ENCODE results near the gene B3GAT1. TPM values are rescaled to one million over a fixed set of nuclear protein-coding genes. Genes with fewer than 3 reads are reported as not detected.

Gene B3GAT1, protein sequence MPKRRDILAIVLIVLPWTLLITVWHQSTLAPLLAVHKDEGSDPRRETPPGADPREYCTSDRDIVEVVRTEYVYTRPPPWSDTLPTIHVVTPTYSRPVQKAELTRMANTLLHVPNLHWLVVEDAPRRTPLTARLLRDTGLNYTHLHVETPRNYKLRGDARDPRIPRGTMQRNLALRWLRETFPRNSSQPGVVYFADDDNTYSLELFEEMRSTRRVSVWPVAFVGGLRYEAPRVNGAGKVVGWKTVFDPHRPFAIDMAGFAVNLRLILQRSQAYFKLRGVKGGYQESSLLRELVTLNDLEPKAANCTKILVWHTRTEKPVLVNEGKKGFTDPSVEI
- total RNA-seq = under 0.01 TPM in 2 replicates
- not detected in 2 replicates for polyA plus RNA-seq
- polyA plus RNA-seq (2012) = not detected in 2 replicates
- polyA minus RNA-seq (ENCODE audit: low replicate concordance) = not detected in 2 replicates

GRCh38 chr11:134412203-134413042, at the start of gene B3GAT1:
Gene B3GAT1 (minus strand): TSS chr11:134412242. CDS start chr11:134387659, 24,583 bp downstream.
- Histone ChIP-seq H3K4me2 (ENCODE audit: extremely low read depth, insufficient read depth, low read length) (no peak within 1 kb of the TSS), H3K4me1 (ENCODE audit: control insufficient read depth, extremely low read depth, insufficient read depth, low read length) (no peaks in the 10 kb centered on the region)

DNA sequence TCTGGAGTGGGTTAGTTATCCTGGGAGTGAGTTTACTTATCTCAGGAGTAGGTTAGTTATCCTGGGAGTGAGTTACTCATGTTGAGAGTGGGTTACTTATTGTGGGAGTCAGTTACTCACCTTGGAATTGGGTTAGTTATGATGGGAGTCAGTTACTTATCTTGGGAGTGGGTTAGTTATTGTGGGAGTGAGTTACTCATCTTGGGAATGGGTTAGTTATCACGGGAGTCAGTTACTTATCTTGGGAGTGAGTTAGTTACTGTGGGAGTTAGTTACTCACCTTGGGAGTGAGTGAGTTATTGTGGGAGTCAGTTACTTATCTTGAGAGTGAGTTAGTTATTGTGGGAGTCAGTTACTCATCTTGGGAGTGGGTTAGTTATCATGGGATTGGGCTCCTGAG, 49.6 kb upstream of the B3GAT1 start:
- no peak overlapping the region for H3K4me3 ChIP-seq (replicated peaks in 1 of 4; ENCODE audit: control extremely low read depth in 1 of 4, insufficient read depth in 1 of 4, low read depth in 3 of 4, low read length in 4 of 4)
- H3K9ac ChIP-seq (ENCODE audit: insufficient read depth, low read length) = no peak overlapping the region
- H4K20me1 ChIP-seq (ENCODE audit: control insufficient read depth, extremely low read depth, insufficient read depth, low read length) = no peaks in the 10 kb centered on the region
- H3K27me3 ChIP-seq (ENCODE audit: control insufficient read depth, insufficient read depth, low read length) = no peaks in the 10 kb centered on the region
- no peak overlapping the region for H2AFZ ChIP-seq (ENCODE audit: low read length)
- H3K27ac ChIP-seq (ENCODE audit: insufficient read depth, low read length) = no peak overlapping the region
- H3K4me1 ChIP-seq (ENCODE audit: control insufficient read depth, extremely low read depth, insufficient read depth, low read length) = no peaks in the 10 kb centered on the region
- H3K36me3 ChIP-seq (ENCODE audit: control insufficient read depth, insufficient read depth, low read length) = no peaks in the 10 kb centered on the region
- H3K9me3 ChIP-seq (ENCODE audit: control insufficient read depth, insufficient read depth, low read depth, low read length) = no peaks in the 10 kb centered on the region
- TF ChIP-seq EZH2 (IDR thresholded peaks at IDR 0.05; ENCODE audit: low read length, missing control alignments) = no peak
- no peak for TF ChIP-seq CTCF (conservative IDR thresholded peaks at IDR 0.05 in 1 of 2, IDR thresholded peaks at IDR 0.05 in 1 of 2; ENCODE audit: low read depth in 1 of 2, low read length in 2 of 2)
- no peaks in the 10 kb centered on the region for H3K79me2 ChIP-seq (ENCODE audit: control insufficient read depth, insufficient read depth, low read length)
- H3K4me2 ChIP-seq (ENCODE audit: extremely low read depth, insufficient read depth, low read length) = no peak overlapping the region
- DNase-seq (ENCODE audit: low read depth in 2 of 2) = no peak

More at GRCh38 chr11:134412203-134413042, at the start of gene B3GAT1:
- Histone ChIP-seq H2AFZ (ENCODE audit: low read length) (no peak within 1 kb of the TSS), H3K4me3 (replicated peaks in 1 of 4; ENCODE audit: control extremely low read depth in 1 of 4, insufficient read depth in 1 of 4, low read depth in 3 of 4, low read length in 4 of 4) (no peak within 1 kb of the TSS), H3K79me2 (ENCODE audit: control insufficient read depth, insufficient read depth, low read length) (no peaks in the 10 kb centered on the region), H3K9me3 (ENCODE audit: control insufficient read depth, insufficient read depth, low read depth, low read length) (no peaks in the 10 kb centered on the region), H4K20me1 (ENCODE audit: control insufficient read depth, extremely low read depth, insufficient read depth, low read length) (no peaks in the 10 kb centered on the region), H3K27me3 (ENCODE audit: control insufficient read depth, insufficient read depth, low read length) (peaks cover 3% of the 10 kb centered on the region), H3K36me3 (ENCODE audit: control insufficient read depth, insufficient read depth, low read length) (no peaks in the 10 kb centered on the region), H3K27ac (ENCODE audit: insufficient read depth, low read length) (no peak within 1 kb of the TSS), H3K9ac (ENCODE audit: insufficient read depth, low read length) (no peak within 1 kb of the TSS)
- TF ChIP-seq EZH2 (IDR thresholded peaks at IDR 0.05; ENCODE audit: low read length, missing control alignments) (no peak), CTCF (conservative IDR thresholded peaks at IDR 0.05 in 1 of 2, IDR thresholded peaks at IDR 0.05 in 1 of 2; ENCODE audit: low read depth in 1 of 2, low read length in 2 of 2) (no peak)
- no peak for DNase-seq (ENCODE audit: low read depth in 2 of 2)

GRCh38 chr11:134460881-134461280, 48.8 kb upstream of the B3GAT1 start:
- H2AFZ ChIP-seq (ENCODE audit: low read length) = no peak overlapping the region
- TF ChIP-seq EZH2 (IDR thresholded peaks at IDR 0.05; ENCODE audit: low read length, missing control alignments) (no peak), CTCF (conservative IDR thresholded peaks at IDR 0.05 in 1 of 2, IDR thresholded peaks at IDR 0.05 in 1 of 2; ENCODE audit: low read depth in 1 of 2, low read length in 2 of 2) (no peak)
- H3K36me3 ChIP-seq (ENCODE audit: control insufficient read depth, insufficient read depth, low read length) = no peaks in the 10 kb centered on the region
- no peaks in the 10 kb centered on the region for H3K79me2 ChIP-seq (ENCODE audit: control insufficient read depth, insufficient read depth, low read length)
- H3K27ac ChIP-seq (ENCODE audit: insufficient read depth, low read length) = no peak overlapping the region
- no peaks in the 10 kb centered on the region for H4K20me1 ChIP-seq (ENCODE audit: control insufficient read depth, extremely low read depth, insufficient read depth, low read length)
- DNase-seq (ENCODE audit: low read depth in 2 of 2) = no peak
- H3K27me3 ChIP-seq (ENCODE audit: control insufficient read depth, insufficient read depth, low read length) = no peaks in the 10 kb centered on the region
- no peak overlapping the region for H3K9ac ChIP-seq (ENCODE audit: insufficient read depth, low read length)
- H3K9me3 ChIP-seq (ENCODE audit: control insufficient read depth, insufficient read depth, low read depth, low read length) = no peaks in the 10 kb centered on the region
- no peak overlapping the region for H3K4me3 ChIP-seq (replicated peaks in 1 of 4; ENCODE audit: control extremely low read depth in 1 of 4, insufficient read depth in 1 of 4, low read depth in 3 of 4, low read length in 4 of 4)
- no peak overlapping the region for H3K4me2 ChIP-seq (ENCODE audit: extremely low read depth, insufficient read depth, low read length)
- no peaks in the 10 kb centered on the region for H3K4me1 ChIP-seq (ENCODE audit: control insufficient read depth, extremely low read depth, insufficient read depth, low read length)

Data from fibroblast of lung (primary cell).